Measurements from ENCODE around the gene TCF12.

The TCF12 gene

DNA sequence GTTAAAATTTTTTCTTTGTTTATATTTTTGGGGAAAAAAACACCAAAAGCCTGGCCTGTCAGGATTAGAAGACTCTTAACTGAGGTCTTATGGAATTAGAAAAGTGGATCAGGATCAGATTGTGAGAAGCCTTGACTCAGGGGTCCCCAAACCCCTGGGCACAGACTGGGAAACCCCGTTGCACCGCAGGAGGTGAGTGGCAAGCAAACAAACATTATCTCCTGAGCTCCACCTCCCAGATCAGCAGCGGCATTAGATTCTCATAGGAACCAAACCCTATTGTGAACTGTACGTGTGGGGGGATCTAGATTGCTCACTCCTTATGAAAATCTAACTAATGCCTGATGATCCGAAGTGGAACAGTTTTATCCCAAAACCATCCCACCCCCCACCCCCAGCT is 117.2 kb downstream of the TCF12 start:
- intact Hi-C loops (cut with DNase I) = no loop called here
- no peak for DNase-seq

DNA sequence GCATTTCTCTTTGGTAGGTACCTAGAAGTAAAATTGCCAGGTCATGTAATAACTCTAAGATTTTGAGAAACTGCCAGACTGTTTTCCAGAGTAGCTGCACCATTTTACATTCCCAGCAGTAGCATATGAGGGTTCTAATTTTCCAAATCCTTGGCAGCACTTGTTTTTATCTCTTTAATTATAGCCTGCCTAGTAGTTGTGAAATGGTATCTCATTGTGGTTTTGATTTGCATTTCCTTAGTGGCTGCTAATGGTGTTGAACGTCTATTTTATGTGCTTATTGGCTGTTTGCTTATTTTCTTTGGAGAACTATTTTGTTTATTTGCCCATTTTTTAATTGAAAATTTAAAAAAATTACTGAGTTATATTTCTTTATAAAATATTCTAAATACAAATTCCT is 117.9 kb downstream of the TCF12 start:
- DNase-seq = no peak
- intact Hi-C loops (cut with DNase I) = no loop called here

DNA sequence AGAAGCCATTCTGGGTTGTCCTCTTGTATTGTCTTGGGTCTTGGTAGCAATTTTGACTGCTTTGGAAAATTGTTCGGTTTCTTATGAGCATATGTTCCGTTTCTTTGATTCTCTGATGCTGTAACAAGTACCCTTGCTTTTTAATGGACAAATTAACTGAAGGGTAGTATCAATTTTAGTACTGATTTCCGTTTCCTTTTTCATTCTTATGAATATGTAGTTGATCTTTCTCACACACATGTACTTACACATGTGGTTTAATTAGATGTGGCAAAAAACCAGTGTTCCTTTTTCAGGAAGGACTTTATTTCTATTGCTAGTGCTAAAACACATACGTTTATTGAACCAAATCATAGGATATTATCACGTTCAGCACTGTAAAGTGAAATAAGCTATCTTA is 119.1 kb downstream of the TCF12 start:
- no peak for DNase-seq
- intact Hi-C loops (cut with DNase I) = no loop called here

DNA sequence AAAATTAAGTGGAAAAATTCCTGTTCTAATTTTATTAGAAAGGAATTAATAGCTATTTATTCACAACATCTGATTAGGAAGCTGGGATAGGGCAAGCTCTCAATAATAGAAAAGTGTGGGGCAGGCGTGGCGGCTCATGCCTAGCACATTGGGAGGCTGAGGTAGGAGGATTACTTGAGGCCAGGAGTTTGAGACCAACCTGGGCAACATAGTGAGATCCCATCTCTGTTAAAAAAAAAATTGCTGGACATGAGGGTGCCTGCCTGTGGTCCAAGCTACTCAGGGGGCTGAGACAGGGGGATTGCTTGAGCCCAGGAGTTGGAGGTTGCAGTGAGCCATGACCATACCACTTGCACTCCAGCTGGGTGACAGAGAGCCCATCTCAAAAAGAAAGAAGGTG is 119.6 kb downstream of the TCF12 start:
- intact Hi-C loops (cut with DNase I) = no loop called here
- DNase-seq = no peak

DNA sequence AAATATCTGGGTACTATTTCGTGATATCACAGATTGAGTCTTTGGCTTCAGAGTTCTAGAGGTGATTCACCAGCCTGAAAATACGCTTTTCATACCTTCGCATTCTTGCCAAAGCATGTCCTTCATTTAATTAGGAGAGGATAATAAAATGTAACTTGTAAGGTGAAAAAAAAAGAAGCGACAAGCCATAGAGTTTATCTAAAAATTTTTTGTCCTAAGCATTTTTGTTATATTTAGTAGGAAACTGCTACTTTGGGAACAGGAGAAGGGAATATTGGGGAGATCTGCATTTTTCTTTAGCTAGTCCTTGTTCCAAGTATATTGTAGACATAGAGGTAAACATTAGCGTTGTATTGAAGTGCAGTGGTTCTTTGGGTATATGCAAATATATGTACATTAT is 120.1 kb downstream of the TCF12 start:
- DNase-seq = no peak
- intact Hi-C loops (cut with DNase I) = no loop called here

DNA sequence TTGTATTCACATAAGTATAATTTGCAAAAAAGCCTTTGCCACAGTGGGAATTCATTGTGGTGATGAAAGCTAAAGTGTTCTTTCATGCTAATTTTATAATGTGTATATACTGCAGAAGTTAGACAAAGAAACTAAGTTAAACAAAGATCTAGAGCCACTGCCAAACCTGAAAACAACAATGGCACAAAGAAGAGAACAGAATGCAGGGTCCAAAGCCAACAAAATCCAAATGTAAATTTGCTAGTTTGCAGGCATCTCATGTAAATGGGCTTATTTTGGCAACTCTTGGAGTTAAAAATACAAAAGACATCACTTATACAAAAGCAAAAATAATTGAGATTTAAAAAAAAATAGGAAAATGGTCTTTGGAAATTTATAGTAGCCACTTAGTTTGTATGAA is 123.0 kb downstream of the TCF12 start:
- intact Hi-C loops (cut with DNase I) = no loop called here
- DNase-seq = no peak

DNA sequence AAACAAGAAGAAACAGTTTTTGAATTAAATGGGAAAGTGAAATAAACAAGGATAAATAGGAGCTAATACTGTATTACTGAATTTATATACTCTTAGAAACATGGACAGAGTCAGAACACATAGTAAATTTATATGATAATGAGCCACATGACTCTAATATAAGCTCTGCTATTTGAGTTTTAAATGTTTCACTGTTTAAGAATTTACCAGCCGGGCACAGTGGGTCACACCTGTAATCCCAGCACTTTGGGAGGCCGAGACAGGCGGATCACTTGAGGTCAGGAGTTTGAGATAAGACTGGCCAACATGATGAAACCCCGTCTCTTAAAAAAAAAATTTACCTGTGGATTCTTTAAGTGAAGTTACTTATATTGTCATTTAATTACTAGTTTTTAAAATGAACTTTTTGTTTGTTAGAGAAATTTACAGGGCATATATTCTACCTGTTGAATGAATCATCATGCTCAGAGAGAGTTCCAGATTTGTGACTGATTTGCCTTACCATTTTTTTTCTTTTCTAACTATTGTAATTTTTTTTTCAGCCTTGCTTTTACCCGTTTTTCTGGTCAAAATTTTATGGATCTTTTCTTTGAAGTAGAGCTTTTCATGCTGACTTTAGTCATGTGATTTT is 125.7 kb downstream of the TCF12 start:
- DNase-seq = no peak
- intact Hi-C loops (cut with DNase I) = no loop called here

DNA sequence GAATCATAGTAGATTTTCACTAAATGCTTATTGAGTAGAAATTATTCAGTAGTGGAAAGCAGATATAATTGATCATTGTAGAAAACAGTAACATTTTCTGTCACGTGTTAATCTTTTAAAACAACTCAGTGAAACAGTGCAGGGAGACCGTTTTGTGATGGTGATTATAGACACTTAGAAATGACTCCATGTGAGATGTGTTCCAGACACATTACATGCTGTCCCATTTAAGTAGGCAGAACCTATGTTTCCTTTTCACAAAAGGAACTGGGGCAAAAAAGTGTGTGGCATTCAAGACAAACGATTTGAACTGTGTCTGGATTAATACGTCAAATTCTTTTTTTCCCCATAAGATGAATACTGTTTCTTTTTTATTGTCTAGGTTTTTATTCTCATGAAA is 126.5 kb downstream of the TCF12 start:
- intact Hi-C loops (cut with DNase I) = no loop called here
- DNase-seq = no peak

DNA sequence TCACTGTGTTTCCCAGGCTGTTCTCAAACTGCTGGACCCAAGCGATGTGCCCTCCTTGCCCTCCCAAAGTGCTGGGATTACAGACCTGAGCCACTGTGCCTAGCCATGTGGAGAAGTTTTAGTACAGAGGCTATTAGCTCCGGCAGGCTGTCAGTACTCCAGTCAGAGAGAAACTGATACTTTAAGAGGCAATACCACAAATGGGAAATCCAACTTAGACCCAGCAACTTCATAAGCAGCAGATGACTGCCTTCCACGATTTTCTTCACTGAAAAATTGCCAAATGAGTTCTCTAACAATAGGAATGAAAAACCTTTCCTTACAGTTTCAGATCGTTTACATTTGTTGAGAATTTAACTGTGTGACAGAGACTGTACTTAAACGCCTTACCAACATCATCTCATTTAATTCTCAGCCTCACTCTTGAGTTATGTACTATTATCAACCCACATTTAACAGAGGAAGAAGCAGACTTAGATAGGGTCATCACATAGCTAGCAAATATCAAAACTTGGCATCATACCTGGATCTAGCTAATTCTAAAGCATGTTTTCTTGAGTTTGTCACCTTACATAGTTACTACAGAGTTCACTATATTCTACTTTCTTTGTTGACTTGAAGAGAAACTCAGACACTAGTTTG is 127.4 kb downstream of the TCF12 start:
- no peak for DNase-seq
- intact Hi-C loops (cut with DNase I) = no loop called here

DNA sequence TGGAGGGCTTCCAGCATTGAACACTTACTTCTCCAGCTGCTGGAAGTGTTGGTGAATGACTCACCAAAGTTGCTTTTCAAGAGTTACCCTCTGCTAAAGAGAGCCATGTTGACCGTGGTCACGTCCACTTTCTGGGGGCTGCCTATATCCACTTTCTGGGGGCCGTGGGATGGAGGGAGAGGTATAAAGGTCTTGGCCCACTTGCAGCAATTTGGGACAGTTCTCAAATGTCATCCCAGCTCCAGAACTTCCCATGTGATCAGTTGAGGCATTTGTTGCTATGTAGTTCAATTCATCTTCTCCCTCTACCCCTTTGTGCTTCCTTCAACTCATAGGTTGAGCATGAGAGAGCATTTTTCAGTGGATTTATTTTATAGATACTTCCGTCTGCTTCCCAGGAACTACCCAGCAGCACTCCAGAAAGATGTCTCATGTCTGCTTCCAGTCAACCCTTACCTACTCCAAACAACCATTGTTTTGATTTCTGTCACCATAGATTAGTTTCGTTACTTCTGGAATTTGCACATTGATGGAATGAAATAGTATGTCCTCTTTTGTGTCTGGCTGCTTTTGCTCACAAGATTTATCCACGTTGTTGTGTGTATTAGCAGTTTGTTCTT is 130.6 kb downstream of the TCF12 start:
- intact Hi-C loops (cut with DNase I) = no loop called here
- DNase-seq = no peak

DNA sequence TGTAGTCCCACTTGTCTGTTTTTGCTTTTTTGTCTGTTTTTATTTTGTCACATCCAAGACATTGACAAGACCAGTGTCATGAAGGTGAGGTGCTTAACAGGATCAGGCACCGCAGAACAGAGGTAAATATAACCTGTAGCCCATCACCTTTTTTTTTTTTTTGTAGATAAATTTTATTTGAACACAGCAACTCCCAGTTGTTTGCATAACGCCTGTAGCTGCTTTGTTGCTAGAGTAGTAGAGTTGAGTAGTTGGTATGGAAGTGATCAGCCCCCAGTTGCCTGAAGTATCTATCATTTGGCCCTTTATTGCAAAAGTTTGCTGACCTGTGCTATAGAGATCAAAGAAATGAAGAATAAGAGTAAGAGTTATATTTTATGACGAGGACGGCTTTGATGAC is 135.0 kb downstream of the TCF12 start:
- no peak for DNase-seq
- intact Hi-C loops (cut with DNase I) = no loop called here

DNA sequence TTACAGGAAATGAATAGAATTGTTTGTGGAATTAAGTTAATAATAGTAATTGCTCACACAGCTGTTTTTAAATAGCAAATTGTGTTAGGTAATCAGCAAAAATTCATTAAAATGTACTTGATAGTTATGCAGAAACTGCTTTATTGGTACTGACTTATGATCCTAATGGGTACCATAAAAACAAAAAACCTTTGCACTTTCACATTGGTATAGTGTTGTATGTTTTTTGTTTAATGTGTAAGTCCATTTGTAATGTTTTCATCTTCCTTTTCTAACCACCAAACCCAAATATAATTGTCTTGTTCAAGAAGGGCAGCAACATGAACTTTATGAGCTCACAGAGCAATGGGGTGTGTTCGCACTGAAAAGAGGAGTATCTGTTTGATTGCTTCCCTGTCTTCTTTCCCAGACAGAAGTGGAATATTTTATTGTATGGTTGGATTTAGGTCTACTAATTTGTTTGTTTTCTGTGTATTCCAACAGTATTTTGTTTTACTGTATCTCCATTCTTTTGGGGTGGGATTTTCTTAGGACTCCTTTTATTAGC is 135.8 kb downstream of the TCF12 start:
- intact Hi-C loops (cut with DNase I) = no loop called here
- DNase-seq = no peak

DNA sequence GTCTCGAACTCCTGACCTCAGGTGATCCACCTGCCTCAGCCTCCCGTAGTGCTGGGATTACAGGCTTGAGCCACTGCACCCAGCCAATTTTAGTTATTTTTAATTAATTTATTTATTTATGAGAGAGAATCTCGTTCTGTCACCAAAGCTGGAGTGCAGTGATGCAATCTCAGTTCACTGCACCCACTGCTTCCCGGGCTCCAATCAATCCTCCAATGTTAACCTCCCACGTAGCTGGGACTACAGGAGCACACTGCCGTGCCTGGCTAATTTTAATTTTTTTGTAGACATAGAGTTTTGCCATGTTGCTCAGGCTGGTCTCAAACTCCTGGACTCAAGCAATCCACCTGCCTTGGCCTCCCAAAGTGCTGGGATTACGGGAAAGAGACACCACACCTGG is 137.9 kb downstream of the TCF12 start:
- intact Hi-C loops (cut with DNase I) = no loop called here
- no peak for DNase-seq

DNA sequence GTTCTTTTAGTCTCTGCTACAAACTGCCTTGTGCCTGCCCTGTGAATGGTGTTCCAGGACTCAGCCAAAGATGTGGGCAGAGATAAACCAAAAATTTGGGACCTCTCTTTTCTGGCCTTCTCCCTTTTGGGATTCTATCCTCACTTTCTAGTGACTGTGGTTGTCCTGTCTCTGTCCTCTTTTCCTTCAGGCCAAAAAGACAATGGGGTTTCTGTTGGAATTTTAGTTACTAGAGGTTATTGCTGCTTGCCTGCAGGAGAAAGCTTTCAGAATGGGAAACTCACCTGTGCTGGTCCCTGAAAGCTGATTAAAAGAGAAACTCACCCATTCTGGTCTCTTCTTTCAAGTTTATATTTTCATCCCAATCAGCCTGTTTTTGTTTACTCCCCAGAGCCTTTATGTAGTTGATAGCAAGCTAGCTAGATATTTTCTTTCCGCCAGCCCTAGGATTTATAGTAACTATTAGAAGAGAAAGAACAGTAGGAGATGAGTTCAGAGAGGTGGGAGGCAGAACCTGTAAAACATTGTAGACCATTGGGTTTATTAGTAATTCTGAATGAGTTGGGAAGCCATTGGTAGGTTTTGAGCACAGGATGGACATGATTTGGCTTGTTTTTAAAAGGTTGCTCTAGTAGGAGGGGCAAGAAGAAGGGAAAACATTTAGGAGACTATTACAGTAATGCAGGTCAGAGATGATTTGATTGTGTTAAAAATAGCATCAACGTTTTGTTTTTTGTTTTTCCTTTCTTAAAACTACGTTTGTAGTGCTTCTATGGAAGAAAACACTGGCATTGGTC is 138.9 kb downstream of the TCF12 start:
- no peak for DNase-seq

DNA sequence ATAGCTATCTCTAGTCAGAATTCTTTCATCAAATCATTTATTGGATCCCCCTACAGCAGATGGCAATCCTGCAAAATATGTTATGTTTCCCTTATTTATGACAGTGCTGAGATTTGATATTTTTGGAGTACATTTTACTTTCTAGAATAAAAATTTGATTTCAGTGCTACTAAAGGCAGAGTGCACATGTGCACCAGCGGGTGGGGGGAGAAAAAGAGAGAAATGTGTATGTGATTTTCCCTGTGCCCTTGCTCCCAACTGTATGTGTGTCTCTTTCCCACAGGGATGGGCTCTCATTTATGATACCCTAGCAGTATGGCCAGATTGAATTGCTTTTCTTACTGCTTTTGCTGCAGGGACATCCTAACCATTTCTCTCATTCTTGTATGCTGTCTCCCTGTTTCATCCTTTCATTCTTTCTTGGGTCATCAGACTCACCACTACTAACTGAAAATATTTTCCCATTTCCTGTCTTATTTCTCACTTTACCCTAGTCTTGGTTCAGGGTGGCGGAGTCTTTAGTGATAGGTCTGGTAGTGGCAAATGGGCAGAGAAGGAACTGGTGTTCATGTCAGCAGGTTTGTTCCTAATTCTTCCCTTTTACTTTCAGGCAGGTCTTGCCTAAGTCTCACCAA is 140.7 kb downstream of the TCF12 start:
- intact Hi-C loops (cut with DNase I) = no loop called here
- DNase-seq = no peak

More for the DNA sequence above, 138.9 kb downstream of the TCF12 start:
- intact Hi-C loops (cut with DNase I) = no loop called here

DNA sequence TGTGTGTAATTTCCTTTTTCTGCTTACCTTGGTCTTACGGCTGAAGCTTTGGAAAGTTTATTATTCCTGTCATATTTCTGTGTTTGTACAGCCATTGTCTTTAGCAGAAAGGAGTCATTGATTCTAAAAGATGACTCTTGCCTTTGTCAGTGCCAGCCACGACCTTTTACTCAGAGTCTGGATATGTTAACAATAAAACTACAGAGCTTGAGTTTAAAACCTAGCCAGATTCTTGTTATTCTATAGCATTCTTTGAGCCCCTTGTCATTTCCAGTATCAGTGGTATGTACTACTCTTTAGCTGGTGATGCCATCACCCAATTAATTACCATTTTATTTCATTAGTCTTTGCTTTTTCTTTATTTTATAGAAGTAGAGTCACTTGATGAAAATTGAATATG is 142.4 kb downstream of the TCF12 start:
- intact Hi-C loops (cut with DNase I) = no loop called here
- peak in 1 of 10 donors; percentile 41 for DNase-seq

DNA sequence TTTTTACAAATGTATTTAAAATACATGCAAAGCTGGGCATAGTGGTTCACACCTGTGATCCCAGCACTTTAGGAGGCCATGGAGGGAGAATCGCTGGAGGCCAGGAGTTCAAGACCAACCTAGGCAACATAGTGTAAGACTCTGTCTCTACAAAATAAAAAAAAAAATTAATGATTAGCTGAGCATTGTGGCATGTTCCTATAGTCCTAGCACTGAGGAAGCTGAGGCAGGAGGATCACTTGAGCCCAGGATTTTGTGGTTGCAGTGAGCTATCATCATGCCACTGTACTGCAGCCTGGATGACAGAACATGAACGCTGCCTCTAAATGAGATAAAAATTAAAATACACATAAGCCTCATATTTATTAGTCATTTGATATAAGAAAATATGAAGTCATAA is 142.8 kb downstream of the TCF12 start:
- intact Hi-C loops (cut with DNase I) = no loop called here
- no peak for DNase-seq

DNA sequence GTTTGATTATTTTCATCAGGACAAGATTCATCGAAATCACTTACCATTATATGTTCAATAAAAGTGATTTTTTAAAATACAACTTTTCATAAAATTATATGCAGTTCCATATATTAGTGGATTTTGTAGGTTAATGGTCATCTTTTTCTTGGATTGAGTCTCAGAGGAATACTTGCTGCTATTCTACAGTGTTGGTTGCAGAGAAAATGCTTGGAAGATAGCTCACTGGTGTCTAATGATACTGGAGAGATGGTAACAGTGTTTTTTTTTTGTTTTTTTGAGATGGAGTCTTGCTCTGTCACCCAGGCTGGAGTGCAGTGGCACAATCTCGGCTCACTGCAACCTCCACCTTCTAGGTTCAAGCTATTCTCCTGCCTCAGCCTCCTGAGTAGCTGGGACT is 143.3 kb downstream of the TCF12 start:
- no peak for DNase-seq
- intact Hi-C loops (cut with DNase I) = no loop called here

DNA sequence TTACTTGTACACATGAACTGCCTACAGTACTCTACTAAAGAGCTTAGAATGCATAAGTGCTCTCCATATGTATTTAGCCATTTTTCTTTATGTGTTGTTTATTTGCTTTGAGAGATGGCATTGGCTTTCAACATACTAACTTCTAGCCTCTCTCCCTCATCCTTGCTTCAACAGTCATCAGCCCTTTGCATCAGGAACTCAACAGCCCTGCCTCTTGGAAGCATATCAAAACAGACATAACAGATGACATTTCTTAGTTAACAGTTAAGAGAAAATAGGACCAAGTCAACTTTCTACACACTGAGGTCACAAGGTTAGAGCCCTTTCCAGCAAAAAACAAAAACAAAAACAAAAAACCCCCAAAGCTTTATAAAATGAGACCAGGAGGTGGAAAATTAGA is 145.6 kb downstream of the TCF12 start:
- intact Hi-C loops (cut with DNase I) = no loop called here
- DNase-seq = no peak

DNA sequence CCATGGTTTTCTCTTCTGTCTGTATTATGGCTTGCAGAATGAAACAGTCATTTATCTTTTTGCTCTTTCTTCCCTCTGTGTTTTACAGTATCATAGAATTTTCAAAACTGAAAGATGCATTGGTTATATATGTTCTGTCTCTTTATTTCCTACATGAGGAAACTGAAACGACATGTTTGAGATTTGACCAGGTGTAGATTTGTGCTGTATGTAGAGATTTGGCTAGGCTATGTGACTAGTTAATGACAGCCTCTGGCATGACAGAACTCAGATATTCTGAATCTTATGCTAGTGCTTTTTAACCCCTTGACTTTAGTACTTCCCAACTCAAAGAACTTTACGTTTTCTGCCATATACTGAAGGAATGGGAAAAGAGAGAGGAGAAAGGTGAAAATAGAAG is 151.0 kb downstream of the TCF12 start:
- intact Hi-C loops (cut with DNase I) = no loop called here

DNA sequence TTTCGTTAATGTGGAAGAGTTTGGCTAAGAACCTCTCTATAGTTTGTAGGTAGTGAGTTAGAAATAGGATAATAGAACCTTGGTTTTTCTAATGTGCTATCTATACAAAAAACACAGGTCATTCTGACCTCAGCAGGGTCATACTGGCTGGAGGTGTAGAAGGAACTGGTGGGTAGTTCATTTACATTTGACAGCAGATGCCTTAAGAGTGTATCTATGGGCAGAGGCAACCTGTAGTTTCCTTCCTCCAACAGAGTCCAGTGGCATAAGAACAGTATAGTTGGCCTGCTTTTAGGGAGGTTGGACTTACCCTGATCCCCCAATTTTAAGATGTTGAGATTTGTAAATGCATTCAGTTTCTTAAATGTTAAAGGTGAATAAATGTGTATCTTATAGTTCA is 152.2 kb downstream of the TCF12 start:
- intact Hi-C loops (cut with DNase I) = no loop called here
- no peak for DNase-seq

More for the DNA sequence above, 151.0 kb downstream of the TCF12 start:
- DNase-seq = no peak
